ENCODE measurements around the gene DCAF6. TPM values are rescaled to one million over a fixed set of nuclear protein-coding genes. Genes with fewer than 3 reads are reported as not detected.

DCAF6 gene
- total RNA-seq, 1 donor from 2014 or later, result 58.7 TPM

- DNase-seq (ENCODE audit: low spot score), result no peak
Observed at GRCh38 chr1:168085401-168085872, 149.0 kb downstream of the DCAF6 start.

- no peak for DNase-seq (ENCODE audit: low spot score)
Observed at GRCh38 chr1:168086438-168086837, 150.0 kb downstream of the DCAF6 start.

- DNase-seq (ENCODE audit: low spot score), result no peak
Observed at GRCh38 chr1:168087696-168088095, 151.2 kb downstream of the DCAF6 start.

- DNase-seq (ENCODE audit: low spot score), result no peak
Observed at GRCh38 chr1:168088511-168089325, 152.2 kb downstream of the DCAF6 start.

- DNase-seq (ENCODE audit: low spot score), result no peak
Observed at GRCh38 chr1:168089326-168089978, 153.0 kb downstream of the DCAF6 start.

GRCh38 chr1:168089979-168090337 is 153.5 kb downstream of the DCAF6 start:
- DNase-seq (ENCODE audit: low spot score), result no peak

- DNase-seq (ENCODE audit: low spot score), result no peak
Observed at GRCh38 chr1:168090395-168090794, 153.9 kb downstream of the DCAF6 start.

- DNase-seq (ENCODE audit: low spot score), result no peak
Observed at GRCh38 chr1:168091063-168091462, 154.6 kb downstream of the DCAF6 start.

GRCh38 chr1:168091720-168092550 is 155.5 kb downstream of the DCAF6 start:
- DNase-seq (ENCODE audit: low spot score), result no peak

- DNase-seq (ENCODE audit: low spot score), result no peak
Observed at GRCh38 chr1:168092566-168093355, 156.3 kb downstream of the DCAF6 start.

GRCh38 chr1:168093616-168094015 is 157.1 kb downstream of the DCAF6 start:
- DNase-seq (ENCODE audit: low spot score), result no peak

- no peak for DNase-seq (ENCODE audit: low spot score)
Observed at GRCh38 chr1:168095476-168095875, 159.0 kb downstream of the DCAF6 start.

- DNase-seq (ENCODE audit: low spot score), result no peak
Observed at GRCh38 chr1:168096296-168097165, 160.0 kb downstream of the DCAF6 start.

GRCh38 chr1:168097921-168098528 is 161.5 kb downstream of the DCAF6 start:
- DNase-seq (ENCODE audit: low spot score), result no peak

- no peak for DNase-seq (ENCODE audit: low spot score)
Observed at GRCh38 chr1:168098534-168099320, 162.2 kb downstream of the DCAF6 start.

GRCh38 chr1:168099337-168099801 is 162.9 kb downstream of the DCAF6 start:
- DNase-seq (ENCODE audit: low spot score), result no peak

GRCh38 chr1:168100315-168101002 is 164.0 kb downstream of the DCAF6 start:
- no peak for DNase-seq (ENCODE audit: low spot score)

- DNase-seq (ENCODE audit: low spot score), result no peak
Observed at GRCh38 chr1:168101336-168101735, 164.9 kb downstream of the DCAF6 start.
